GM12892 (cell line): Measurements from ENCODE around the gene INSR.

Experiments
- POLR2A ChIP-seq: IDR thresholded peaks from 2 replicates; pipeline ENCODE4 v1.6.1; 2011; ENCODE audit warnings: low read depth, low read length, control low read depth
- POLR2AphosphoS5 ChIP-seq: IDR thresholded peaks from 2 replicates; pipeline ENCODE4 v1.6.1; 2011; ENCODE audit warnings: low read depth, low read length, control low read depth
- TAF1 ChIP-seq: IDR thresholded peaks from 2 replicates; pipeline ENCODE4 v1.6.1; 2011; ENCODE audit warnings: low read depth, mild to moderate bottlenecking, control low read depth, low read length, borderline replicate concordance

DNA sequence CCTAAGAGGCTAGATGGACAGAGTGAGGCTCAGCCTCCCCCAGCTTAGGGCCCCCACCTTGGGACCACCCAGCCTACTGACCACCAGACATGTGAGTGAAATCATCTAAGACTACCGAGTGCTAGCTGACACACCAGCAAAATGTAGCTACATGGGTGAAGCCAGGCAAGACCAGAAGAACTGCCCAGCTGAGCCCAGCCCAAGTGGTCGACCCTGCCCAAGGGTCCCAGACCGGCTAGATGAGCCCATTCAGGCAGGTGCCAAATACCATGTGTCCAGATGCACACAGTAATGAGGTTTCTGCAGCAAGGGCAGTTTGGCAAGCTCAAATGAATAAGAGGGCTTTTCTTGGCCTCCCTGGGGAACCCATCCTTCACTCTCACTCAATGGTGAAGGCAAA, 168.1 kb downstream of the INSR start:
- TF ChIP-seq POLR2AphosphoS5 (no peak), POLR2A (no peak), TAF1 (no peak)
